Keratinocyte (primary cell): Measurements from ENCODE around the gene HSD17B13.

Experiments used
- CTCF ChIP-seq, 3 experiments: IDR thresholded peaks in 1 of 3; conservative IDR thresholded peaks in 1 of 3; optimal IDR thresholded peaks in 1 of 3; 2 replicates in 2 of 3; 3 replicates in 1 of 3; pipeline versions ENCODE3 to v1.5.1; 2011; ENCODE audit warnings: low read length in 3 of 3, mild to moderate bottlenecking in 3 of 3, moderate library complexity in 2 of 3, control low read depth in 1 of 3, inconsistent platforms in 1 of 3; ENCODE audit not compliant: insufficient read depth in 2 of 3; ENCODE audit errors: extremely low read depth in 1 of 3
- EZH2 ChIP-seq: IDR thresholded peaks from one replicate; pipeline ENCODE4 v1.6.1; 2012; ENCODE audit warnings: inconsistent platforms, mild to moderate bottlenecking, low read length, moderate library complexity

DNA sequence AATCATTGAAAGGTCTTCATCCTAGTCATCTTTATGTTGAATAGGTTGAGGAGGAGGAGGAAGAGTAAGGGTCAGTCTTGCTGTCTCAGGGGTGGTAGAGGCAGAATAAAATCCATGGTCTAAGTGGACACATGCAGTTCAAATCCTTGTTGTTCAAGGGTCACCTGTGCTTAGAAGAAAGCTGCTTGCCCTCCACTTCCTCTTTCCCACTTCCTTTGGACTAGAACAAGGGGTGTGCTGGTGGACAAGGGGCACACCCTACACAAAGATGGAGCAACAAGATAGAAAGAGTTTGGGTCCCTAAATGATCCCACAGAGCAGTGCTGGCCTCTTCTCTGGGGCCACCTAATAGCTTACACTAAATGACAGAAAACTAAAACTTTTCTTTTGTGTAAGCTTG lies 47.9 kb downstream of the HSD17B13 start:
- TF ChIP-seq CTCF (optimal IDR thresholded peaks at IDR 0.05 in 1 of 3, IDR thresholded peaks at IDR 0.05 in 1 of 3, conservative IDR thresholded peaks at IDR 0.05 in 1 of 3; ENCODE audit: extremely low read depth in 1 of 3, insufficient read depth in 2 of 3, low read length in 3 of 3), result no peak
- TF ChIP-seq EZH2, result no peak
